Upper lobe of left lung (tissue), 6 donors: ENCODE measurements around the gene ERGIC1. TPM values are rescaled to one million over a fixed set of nuclear protein-coding genes. Genes with fewer than 3 reads are reported as not detected.
A peak's percentile ranks its signal among the peaks of the same experiment; 100 is the strongest.
"Not testable (repeated sequence)": the region's sequence is repeated elsewhere in the genome, so short reads cannot be mapped to it uniquely, and the experiment has no call there.

Experiments
- ATAC-seq, 2 donors: fragments of 200-7000 bp; cut with Tn5 transposase; one replicate each; pipeline ENCODE4 v1.9.1; 2022; ENCODE audit warnings: mild to moderate bottlenecking in 2 of 2, moderate library complexity in 2 of 2; ENCODE audit not compliant: low FRiP score in 2 of 2
- DNase-seq, 2 donors: peaks; one replicate each; pipeline ENCODE4 v3.0.0-alpha.2; 2019 to 2020
- H3K27ac ChIP-seq, 4 donors: fragments of 200-600 bp; sonication (generic); one replicate each; pipeline ENCODE4 v1.5.1; 2016 to 2019
- H3K27me3 ChIP-seq, 4 donors: fragments of 200-600 bp; sonication (generic); one replicate each; pipeline ENCODE4 v1.5.1; 2017 to 2019
- H3K36me3 ChIP-seq, 4 donors: fragments of 200-600 bp; sonication (generic); one replicate each; pipeline ENCODE4 v1.5.1; 2016 to 2019
- H3K4me1 ChIP-seq, 4 donors: fragments of 200-600 bp; sonication (generic); one replicate each; pipeline ENCODE4 v1.5.1; 2018 to 2019
- H3K4me3 ChIP-seq, 4 donors: fragments of 200-600 bp; sonication (generic); one replicate each; pipeline ENCODE4 v1.5.1; 2017 to 2019; ENCODE audit warnings: mild to moderate bottlenecking in 2 of 4, moderate library complexity in 1 of 4
- H3K9me3 ChIP-seq, 4 donors: fragments of 200-600 bp; sonication (generic); one replicate each; pipeline ENCODE4 v1.5.1; 2018 to 2019
- CTCF ChIP-seq, 6 experiments: fragments of 450-650 bp in 4 of 6; fragments of 200-600 bp in 2 of 6; sonication (generic) in 2 of 6; IDR thresholded peaks; one replicate each; pipeline ENCODE4 v1.5.1; 2016 to 2019; ENCODE audit warnings: antibody characterized with exemption in 6 of 6
- EP300 ChIP-seq, 4 donors: sonication (generic); formaldehyde crosslinking; IDR thresholded peaks; one replicate each; pipeline ENCODE4 v1.5.1; 2017; ENCODE audit warnings: antibody characterized with exemption in 4 of 4, control low read depth in 2 of 4
- POLR2A ChIP-seq, 4 donors: fragments of 450-650 bp; IDR thresholded peaks; one replicate each; pipeline ENCODE4 v1.5.1; 2016 to 2017; ENCODE audit warnings: antibody characterized with exemption in 4 of 4, mild to moderate bottlenecking in 2 of 4
- POLR2AphosphoS5 ChIP-seq, 2 donors: sonication (generic); formaldehyde crosslinking; IDR thresholded peaks; one replicate each; pipeline ENCODE4 v1.5.1; 2017; ENCODE audit warnings: antibody characterized with exemption in 2 of 2
- WGBS, 2 donors: methylation state at CpG; one replicate each; pipeline ENCODE4 v1.1.5; 2017 to 2018; 5-methylcytosine and 5-hydroxymethylcytosine counted together
- total RNA-seq, 6 donors: library from RNA; depleted of rRNA in 4 of 6; stranded (reverse); fragments of >200 nt in 4 of 6; gene quantifications; one replicate each; pipeline versions ENCODE4 v1.1.0 to v1.2.1, GENCODE V29; 2016 to 2021
- donor health status: DM: no; HTN: no; CAD: no; lungs with moderate emphysema.
- donor health status: DM: no; HTN: yes; CAD: no; lungs with severe emphysema.

ERGIC1 gene
- total RNA-seq, 6 donors from 2014 or later, result 158 to 225 (median 173) TPM

DNA sequence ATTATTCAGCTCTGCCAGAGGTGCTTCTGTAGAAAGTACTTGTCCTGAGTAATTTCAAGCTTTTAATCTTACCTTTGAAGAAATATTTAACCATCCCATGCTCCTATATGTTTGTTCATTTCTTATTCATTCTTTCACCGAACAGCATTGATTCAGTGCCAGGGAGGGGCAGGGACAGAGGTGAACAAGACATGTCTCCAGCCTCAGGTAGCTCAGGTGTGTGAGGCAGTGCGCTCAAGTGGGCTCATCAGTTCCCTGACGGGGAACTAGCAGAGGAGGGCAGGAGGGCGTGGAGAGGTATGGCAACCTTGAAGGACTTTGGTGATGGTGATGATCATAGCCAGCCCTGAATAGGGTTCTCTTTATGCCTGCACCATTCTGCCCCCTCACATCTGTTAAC is 25.9 kb downstream of the ERGIC1 start:
- Histone ChIP-seq H3K4me3 (peak overlapping the region in 1 of 4 donors; percentile 9), H3K27me3 (no peaks in the 10 kb centered on the region), H3K4me1 (peaks cover 62 to 74% (median 65%) of the 10 kb centered on the region in 4 donors), H3K36me3 (no peaks in the 10 kb centered on the region), H3K27ac (peak overlapping the region; percentile 84 to 96 (median 88)), H3K9me3 (no peaks in the 10 kb centered on the region)
- ATAC-seq, result no peak
- DNase-seq, result no peak
- TF ChIP-seq POLR2AphosphoS5 (IDR thresholded peaks at IDR 0.05) (no peak), EP300 (IDR thresholded peaks at IDR 0.05) (no peak), CTCF (IDR thresholded peaks at IDR 0.05) (no peak), POLR2A (IDR thresholded peaks at IDR 0.05) (no peak)
- WGBS, 2 donors, result 63 to 67% methylated on average over 4 of the region's 4 CpGs

DNA sequence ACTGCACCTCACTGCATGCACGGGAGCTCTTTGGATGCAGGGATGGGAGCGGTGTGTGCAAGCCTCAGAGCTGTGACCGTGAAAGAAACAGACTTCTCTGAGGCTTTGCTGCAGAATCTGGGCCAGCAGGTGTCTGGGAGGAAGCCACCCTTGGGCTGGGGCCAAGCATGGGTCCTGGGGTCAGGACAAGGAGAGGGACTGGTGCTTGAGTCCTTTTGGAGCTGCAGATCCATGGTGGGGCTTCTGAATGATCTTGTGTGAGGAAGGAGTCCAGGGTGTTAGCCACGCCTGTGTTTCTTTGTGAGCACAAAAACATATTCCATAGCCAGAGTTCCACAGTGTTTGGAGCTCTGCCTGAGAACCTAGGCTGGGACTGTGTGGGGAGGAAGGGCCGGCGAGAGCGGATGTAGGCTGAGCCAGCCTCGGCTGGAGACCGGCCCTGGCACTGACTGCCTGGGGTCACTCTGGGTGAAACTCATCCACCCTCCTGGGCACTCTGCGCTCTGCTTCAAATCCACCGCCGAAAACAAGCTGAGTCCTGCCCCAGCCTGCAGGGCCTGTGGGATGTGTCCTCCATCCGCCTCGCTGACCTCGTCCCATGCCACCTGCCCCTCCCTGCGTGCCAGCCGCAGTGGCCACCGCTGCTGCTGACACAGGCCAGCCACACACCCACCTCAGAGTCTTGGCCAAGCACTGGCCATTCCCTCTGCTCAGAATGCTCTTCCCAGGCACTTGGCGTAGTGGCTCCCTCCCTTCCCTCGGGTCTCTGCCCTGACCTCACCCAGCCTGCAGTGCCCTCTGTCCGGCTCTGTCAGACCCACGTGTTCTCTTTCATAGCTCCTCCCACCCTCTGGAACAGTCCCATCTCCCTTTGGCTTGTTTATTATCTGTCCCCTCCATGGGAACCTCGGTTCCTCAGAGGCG is 26.7 kb downstream of the ERGIC1 start:
- Histone ChIP-seq H3K27ac (peak overlapping the region; percentile 84 to 96 (median 88)), H3K9me3 (no peaks in the 10 kb centered on the region), H3K4me3 (peak overlapping the region in 2 of 4 donors; percentile 9 to 11), H3K27me3 (no peaks in the 10 kb centered on the region), H3K36me3 (no peaks in the 10 kb centered on the region), H3K4me1 (peaks cover 54 to 66% (median 60%) of the 10 kb centered on the region in 4 donors)
- ATAC-seq, result peak; percentile 86 to 93
- peak; percentile 87 to 88 for DNase-seq
- TF ChIP-seq EP300 (IDR thresholded peaks at IDR 0.05), result peak in 2 of 4 donors; percentile 23 to 29
- TF ChIP-seq POLR2A (IDR thresholded peaks at IDR 0.05), result peak in 2 of 4 donors; percentile 10 to 53
- TF ChIP-seq CTCF (IDR thresholded peaks at IDR 0.05), result peak in 2 of 6 experiments; percentile 8 to 19
- peak; percentile 64 to 67 for TF ChIP-seq POLR2AphosphoS5 (IDR thresholded peaks at IDR 0.05)
- WGBS, 2 donors, result 28 to 49% methylated on average over 20 to 24 of the region's 24 CpGs

GRCh38 chr5:172861461-172861860 is 27.4 kb downstream of the ERGIC1 start:
- no peaks in the 10 kb centered on the region for H3K36me3 ChIP-seq
- no peak for ATAC-seq
- H3K27ac ChIP-seq, result peak overlapping the region; percentile 84 to 96 (median 88)
- TF ChIP-seq CTCF (IDR thresholded peaks at IDR 0.05), result no peak
- no peak for TF ChIP-seq POLR2A (IDR thresholded peaks at IDR 0.05)
- TF ChIP-seq EP300 (IDR thresholded peaks at IDR 0.05), result no peak
- no peak for TF ChIP-seq POLR2AphosphoS5 (IDR thresholded peaks at IDR 0.05)
- peaks cover 51 to 65% (median 59%) of the 10 kb centered on the region in 4 donors for H3K4me1 ChIP-seq
- H3K27me3 ChIP-seq, result no peaks in the 10 kb centered on the region
- no peak for DNase-seq
- WGBS, 2 donors, result 58% methylated on average over 5 of the region's 5 CpGs
- H3K9me3 ChIP-seq, result no peaks in the 10 kb centered on the region
- peak overlapping the region in 1 of 4 donors; percentile 11 for H3K4me3 ChIP-seq

DNA sequence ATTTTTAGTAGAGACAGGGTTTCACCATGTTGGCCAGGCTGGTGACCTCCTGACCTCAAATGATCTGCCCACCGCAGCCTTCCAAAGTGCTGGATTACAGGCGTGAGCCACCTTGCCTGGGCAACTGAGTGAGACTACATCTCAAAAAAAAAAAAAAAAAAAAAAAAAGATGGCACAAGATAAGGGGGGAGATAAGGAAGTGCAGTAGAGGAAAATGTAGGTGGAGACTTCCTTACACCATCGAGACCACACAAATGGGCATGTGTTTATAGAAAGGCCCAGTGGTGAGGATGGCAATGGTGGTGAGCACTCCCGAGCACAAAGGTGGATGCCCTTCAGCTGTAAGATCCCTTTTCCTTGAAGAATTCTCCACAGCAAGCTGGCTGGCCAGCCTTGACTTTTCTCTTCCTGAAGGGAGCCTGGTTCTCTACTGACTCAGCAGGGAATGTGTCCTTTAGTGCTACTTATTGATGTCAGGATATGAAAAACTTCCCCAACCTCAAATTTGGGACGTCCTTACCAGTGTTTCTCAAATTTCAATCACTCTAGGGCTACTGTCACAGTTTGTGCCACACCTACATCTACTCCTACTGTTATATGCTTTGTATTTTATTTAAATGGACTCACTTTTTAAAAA is 28.2 kb downstream of the ERGIC1 start:
- Histone ChIP-seq H3K27ac (peak overlapping the region; percentile 56 to 96 (median 88)), H3K4me3 (no peak overlapping the region), H3K9me3 (no peaks in the 10 kb centered on the region), H3K27me3 (no peaks in the 10 kb centered on the region), H3K36me3 (no peaks in the 10 kb centered on the region), H3K4me1 (peaks cover 54 to 69% (median 66%) of the 10 kb centered on the region in 4 donors)
- TF ChIP-seq CTCF (IDR thresholded peaks at IDR 0.05), result no peak
- no peak for TF ChIP-seq POLR2AphosphoS5 (IDR thresholded peaks at IDR 0.05)
- no peak for TF ChIP-seq EP300 (IDR thresholded peaks at IDR 0.05)
- TF ChIP-seq POLR2A (IDR thresholded peaks at IDR 0.05), result no peak
- ATAC-seq (no peak), DNase-seq (no peak)
- WGBS, 2 donors, result 46 to 52% methylated on average over 5 of the region's 5 CpGs

- not testable (repeated sequence) for H3K4me3 ChIP-seq, H3K27ac ChIP-seq, H3K27me3 ChIP-seq, H3K9me3 ChIP-seq, H3K36me3 ChIP-seq, DNase-seq, ATAC-seq
- peaks cover 62 to 72% (median 69%) of the 10 kb centered on the region in 4 donors for H3K4me1 ChIP-seq
- 79 to 88% methylated on average over 4 of the region's 4 CpGs for WGBS, 2 donors
These were observed 30.1 kb downstream of the ERGIC1 start for GRCh38 chr5:172864171-172864570.
